K562 (cell line): ENCODE data around the gene TMEM114. TPM values are rescaled to one million over a fixed set of nuclear protein-coding genes. Genes with fewer than 3 reads are reported as not detected.
A peak's percentile ranks its signal among the peaks of the same experiment; 100 is the strongest.

Source experiments
- ETS2 ChIP-seq: IDR thresholded peaks from 2 replicates; pipeline ENCODE4 v1.6.1; 2016; ENCODE audit warnings: borderline replicate concordance, missing genetic modification characterization, mild to moderate bottlenecking, moderate library complexity, missing compliant biosample characterization; ENCODE audit not compliant: poor library complexity, severe bottlenecking
- KAT8 ChIP-seq: fragments of 450-650 bp; IDR thresholded peaks from 2 replicates; pipeline ENCODE4 v1.6.1; 2016; ENCODE audit warnings: low read depth, mild to moderate bottlenecking
- L3MBTL2 ChIP-seq: fragments of 450-650 bp; IDR thresholded peaks from 2 replicates; pipeline ENCODE4 v1.6.1; 2016; ENCODE audit warnings: mild to moderate bottlenecking, moderate library complexity
- MCM3 ChIP-seq: fragments of 450-650 bp; IDR thresholded peaks from 2 replicates; pipeline ENCODE4 v1.6.1; 2016
- NEUROD1 ChIP-seq: fragments of 150-350 bp; IDR thresholded peaks from 2 replicates; pipeline ENCODE4 v1.6.1; 2014; ENCODE audit warnings: borderline replicate concordance, low read length, low read depth; ENCODE audit not compliant: partially characterized antibody
- PATZ1 ChIP-seq: fragments of 250-450 bp; sonication (Bioruptor Pico); IDR thresholded peaks from 2 replicates; pipeline ENCODE4 v1.5.0; 2020; ENCODE audit warnings: mild to moderate bottlenecking, borderline replicate concordance
- PHF20 ChIP-seq: fragments of 450-650 bp; IDR thresholded peaks from 2 replicates; pipeline ENCODE4 v1.6.1; 2018; ENCODE audit not compliant: partially characterized antibody
- RNF219 ChIP-seq: fragments of 250-450 bp; sonication (Bioruptor Pico); IDR thresholded peaks from 2 replicates; pipeline ENCODE4 v1.5.0; 2022; ENCODE audit warnings: mild to moderate bottlenecking
- SMAD2 ChIP-seq: fragments of 150-350 bp; IDR thresholded peaks from 2 replicates; pipeline ENCODE4 v1.6.1; 2014; ENCODE audit warnings: low read depth, mild to moderate bottlenecking, low read length
- TEAD2 ChIP-seq: fragments of 450-650 bp; IDR thresholded peaks from 2 replicates; pipeline ENCODE4 v1.6.1; 2016; ENCODE audit warnings: missing genetic modification characterization, control low read depth, missing compliant biosample characterization
- TFAM ChIP-seq: fragments of 250-450 bp; sonication (Bioruptor Pico); conservative IDR thresholded peaks from 2 replicates; pipeline ENCODE4 v1.5.0; 2021; ENCODE audit warnings: mild to moderate bottlenecking, moderate library complexity
- YBX1 ChIP-seq: fragments of 450-650 bp; IDR thresholded peaks from 2 replicates; pipeline ENCODE4 v1.7.1; 2016; ENCODE audit warnings: mild to moderate bottlenecking
- ZBTB49 ChIP-seq: sonication (generic); formaldehyde crosslinking; IDR thresholded peaks from 2 replicates; pipeline ENCODE4 v1.8.0; 2022; ENCODE audit warnings: missing genetic modification reagents, mild to moderate bottlenecking, borderline replicate concordance
- ZBTB9 ChIP-seq: fragments of 450-650 bp; formaldehyde crosslinking; IDR thresholded peaks from 2 replicates; pipeline ENCODE4 v1.4.0; 2020; ENCODE audit warnings: mild to moderate bottlenecking, moderate library complexity
- ZFX ChIP-seq: sonication (generic); formaldehyde crosslinking; IDR thresholded peaks from 2 replicates; pipeline ENCODE4 v1.8.0; 2022; ENCODE audit warnings: mild to moderate bottlenecking, missing genetic modification reagents, moderate library complexity
- ZNF24 ChIP-seq: fragments of 450-650 bp; IDR thresholded peaks from 2 replicates; pipeline ENCODE4 v1.6.1; 2016
- ZNF444 ChIP-seq: fragments of 250-450 bp; sonication (Bioruptor Pico); IDR thresholded peaks from 2 replicates; pipeline ENCODE4 v1.4.0; 2020; ENCODE audit warnings: mild to moderate bottlenecking, moderate library complexity
- ZNF507 ChIP-seq: conservative IDR thresholded peaks from 2 replicates; pipeline ENCODE4 v1.6.1; 2017; ENCODE audit warnings: missing genetic modification characterization, missing compliant biosample characterization
- ZNF764 ChIP-seq: fragments of 250-450 bp; sonication (Bioruptor Pico); IDR thresholded peaks from 2 replicates; pipeline ENCODE4 v1.4.0; 2020; ENCODE audit warnings: low read depth, mild to moderate bottlenecking, moderate library complexity
- polyA plus RNA-seq, 8 experiments: library from polyadenylated mRNA; depleted of rRNA in 4 of 8; stranded (reverse) in 5 of 8; unstranded in 3 of 8; fragments of >200 nt; fragmentation: Nextera tagmentation in 2 of 8; fragmentation: Illumina TruSeq in 1 of 8; extraction: Ambion mirVana in 2 of 8; extraction: Trizol in 1 of 8; gene quantifications; 2 replicates each; pipeline versions ENCODE4 v1.2.1 to v1.2.3, GENCODE V29; 2011 to 2014; ENCODE audit warnings: inconsistent platforms in 1 of 8, missing spikeins in 1 of 8
- total RNA-seq, 7 experiments: library from RNA; depleted of rRNA in 6 of 7; stranded (reverse); fragments of >200 nt in 6 of 7; fragmentation: Illumina TruSeq in 2 of 7; extraction: Trizol in 2 of 7; gene quantifications; 2 replicates each; pipeline versions ENCODE4 v1.2.1 to v1.2.3, GENCODE V29; 2011 to 2021; ENCODE audit warnings: low replicate concordance in 1 of 7
- TF ChIP-seq, protein P1 (sequence below): fragments of 450-650 bp; IDR thresholded peaks from 2 replicates; pipeline ENCODE4 v1.6.1; 2016

Gene TMEM114
- total and polyA plus RNA-seq, 9 of the 15 experiments (the other 6 are each of a cell fraction or from before 2014, with no cell fraction given): not detected

GRCh38 chr16:8594149-8594666 is 3.9 kb upstream of the TMEM114 start (continued):
- no peak for TF ChIP-seq PATZ1 (CRISPR knock-in tag)
- no peak for TF ChIP-seq ZNF764 (CRISPR knock-in tag)
- TF ChIP-seq ZNF24: no peak
- no peak for TF ChIP-seq PHF20
- TF ChIP-seq L3MBTL2: no peak
- no peak for TF ChIP-seq RNF219
- TF ChIP-seq ZBTB49 (CRISPR knock-in tag): no peak
- TF ChIP-seq, protein P1, sequence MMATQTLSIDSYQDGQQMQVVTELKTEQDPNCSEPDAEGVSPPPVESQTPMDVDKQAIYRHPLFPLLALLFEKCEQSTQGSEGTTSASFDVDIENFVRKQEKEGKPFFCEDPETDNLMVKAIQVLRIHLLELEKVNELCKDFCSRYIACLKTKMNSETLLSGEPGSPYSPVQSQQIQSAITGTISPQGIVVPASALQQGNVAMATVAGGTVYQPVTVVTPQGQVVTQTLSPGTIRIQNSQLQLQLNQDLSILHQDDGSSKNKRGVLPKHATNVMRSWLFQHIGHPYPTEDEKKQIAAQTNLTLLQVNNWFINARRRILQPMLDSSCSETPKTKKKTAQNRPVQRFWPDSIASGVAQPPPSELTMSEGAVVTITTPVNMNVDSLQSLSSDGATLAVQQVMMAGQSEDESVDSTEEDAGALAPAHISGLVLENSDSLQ: peak; percentile 93
- TF ChIP-seq KAT8: no peak
- TF ChIP-seq ZNF444 (CRISPR knock-in tag): no peak
- TF ChIP-seq MCM3: no peak
- TF ChIP-seq ETS2: no peak
- TF ChIP-seq YBX1: no peak
- TF ChIP-seq ZFX: no peak
- TF ChIP-seq NEUROD1: peak; percentile 26
- no peak for TF ChIP-seq TFAM (CRISPR knock-in tag)
- peak; percentile 81; the same call in 1 of the 2 replicates for TF ChIP-seq ZBTB9 (CRISPR knock-in tag)
- no peak for TF ChIP-seq TEAD2
- no peak for TF ChIP-seq ZNF507 (tag)
- TF ChIP-seq SMAD2: no peak
